Mucosa of descending colon (tissue), 3 donors: ENCODE results near the gene USP32. TPM values are rescaled to one million over a fixed set of nuclear protein-coding genes. Genes with fewer than 3 reads are reported as not detected.
A peak's percentile ranks its signal among the peaks of the same experiment; 100 is the strongest.

ENCODE experiments used
- ATAC-seq: fragments of 200-7000 bp; cut with Tn5 transposase; one replicate; pipeline ENCODE4 v1.9.1; 2020; ENCODE audit warnings: mild to moderate bottlenecking, moderate library complexity
- DNase-seq, 3 donors: peaks; one replicate each; pipeline ENCODE4 v3.0.0-alpha.2; 2020
- H3K36me3 ChIP-seq: fragments of 200-600 bp; one replicate; pipeline ENCODE4 v1.8.0; 2021; ENCODE audit warnings: low read depth, mild to moderate bottlenecking
- H3K4me1 ChIP-seq: fragments of 200-600 bp; one replicate; pipeline ENCODE4 v1.8.0; 2021; ENCODE audit warnings: low read depth, mild to moderate bottlenecking
- H3K4me3 ChIP-seq: fragments of 200-600 bp; one replicate; pipeline ENCODE4 v1.8.0; 2021; ENCODE audit warnings: mild to moderate bottlenecking
- H3K9me3 ChIP-seq: fragments of 200-600 bp; one replicate; pipeline ENCODE4 v1.8.0; 2021; ENCODE audit warnings: mild to moderate bottlenecking
- intact Hi-C, 2 donors: fragments of 100-400 bp; cut with DNase I in 1 of 2; cut with micrococcal nuclease in 1 of 2; formaldehyde crosslinking; loops; one replicate each; pipeline versions ENCODE4 v1.11.0 to v1.11.1; 2022; cut with DNase I, micrococcal nuclease
- total RNA-seq, 3 donors: library from RNA; stranded (reverse); fragmentation: NEBNext Ultra II Directional in 2 of 3; extraction: Animal tissue kit (Norgen Biotek cat#: 25700) in 2 of 3; gene quantifications; one replicate each; pipeline versions ENCODE4 v1.2.1 to v1.2.4, GENCODE V29; 2021 to 2023
- TF ChIP-seq, protein P1 (sequence below): fragments of 200-600 bp; IDR thresholded peaks from one replicate; pipeline ENCODE4 v1.8.0; 2022; ENCODE audit warnings: antibody characterized with exemption, mild to moderate bottlenecking
- donor health status: DM: no; HTN: no; CAD: no; lungs with moderate emphysema.
- donor health status: DM: no; HTN: no; CAD: no.
- donor health status: DM: no; HTN: yes; CAD: no.

USP32 gene
- total RNA-seq, 3 donors from 2014 or later, result 37.2 to 52.3 (median 38.5) TPM

DNA sequence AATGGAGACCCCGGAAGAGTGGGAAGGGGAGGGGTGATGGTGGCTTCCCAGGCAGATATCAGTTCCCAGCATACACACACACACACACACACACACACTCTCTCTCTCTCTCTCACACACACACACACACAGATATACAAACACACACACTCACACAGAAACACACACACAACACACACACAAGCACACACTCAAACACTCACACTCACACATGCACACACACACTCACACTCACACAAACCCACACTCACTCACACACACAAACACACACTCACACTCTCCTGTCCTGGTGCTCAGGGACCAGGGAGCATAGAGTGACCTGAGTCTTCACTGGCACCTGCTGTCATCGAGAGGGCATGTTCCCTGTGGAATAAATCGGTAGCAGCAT lies 236.5 kb downstream of the USP32 start:
- intact Hi-C loops, result no loop called here
- no peak for ATAC-seq
- DNase-seq, result no peak
- TF ChIP-seq, protein P1, sequence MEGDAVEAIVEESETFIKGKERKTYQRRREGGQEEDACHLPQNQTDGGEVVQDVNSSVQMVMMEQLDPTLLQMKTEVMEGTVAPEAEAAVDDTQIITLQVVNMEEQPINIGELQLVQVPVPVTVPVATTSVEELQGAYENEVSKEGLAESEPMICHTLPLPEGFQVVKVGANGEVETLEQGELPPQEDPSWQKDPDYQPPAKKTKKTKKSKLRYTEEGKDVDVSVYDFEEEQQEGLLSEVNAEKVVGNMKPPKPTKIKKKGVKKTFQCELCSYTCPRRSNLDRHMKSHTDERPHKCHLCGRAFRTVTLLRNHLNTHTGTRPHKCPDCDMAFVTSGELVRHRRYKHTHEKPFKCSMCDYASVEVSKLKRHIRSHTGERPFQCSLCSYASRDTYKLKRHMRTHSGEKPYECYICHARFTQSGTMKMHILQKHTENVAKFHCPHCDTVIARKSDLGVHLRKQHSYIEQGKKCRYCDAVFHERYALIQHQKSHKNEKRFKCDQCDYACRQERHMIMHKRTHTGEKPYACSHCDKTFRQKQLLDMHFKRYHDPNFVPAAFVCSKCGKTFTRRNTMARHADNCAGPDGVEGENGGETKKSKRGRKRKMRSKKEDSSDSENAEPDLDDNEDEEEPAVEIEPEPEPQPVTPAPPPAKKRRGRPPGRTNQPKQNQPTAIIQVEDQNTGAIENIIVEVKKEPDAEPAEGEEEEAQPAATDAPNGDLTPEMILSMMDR, result no peak
- no peak overlapping the region for H3K4me3 ChIP-seq
- no peaks in the 10 kb centered on the region for H3K36me3 ChIP-seq
- no peaks in the 10 kb centered on the region for H3K4me1 ChIP-seq
- no peaks in the 10 kb centered on the region for H3K9me3 ChIP-seq

DNA sequence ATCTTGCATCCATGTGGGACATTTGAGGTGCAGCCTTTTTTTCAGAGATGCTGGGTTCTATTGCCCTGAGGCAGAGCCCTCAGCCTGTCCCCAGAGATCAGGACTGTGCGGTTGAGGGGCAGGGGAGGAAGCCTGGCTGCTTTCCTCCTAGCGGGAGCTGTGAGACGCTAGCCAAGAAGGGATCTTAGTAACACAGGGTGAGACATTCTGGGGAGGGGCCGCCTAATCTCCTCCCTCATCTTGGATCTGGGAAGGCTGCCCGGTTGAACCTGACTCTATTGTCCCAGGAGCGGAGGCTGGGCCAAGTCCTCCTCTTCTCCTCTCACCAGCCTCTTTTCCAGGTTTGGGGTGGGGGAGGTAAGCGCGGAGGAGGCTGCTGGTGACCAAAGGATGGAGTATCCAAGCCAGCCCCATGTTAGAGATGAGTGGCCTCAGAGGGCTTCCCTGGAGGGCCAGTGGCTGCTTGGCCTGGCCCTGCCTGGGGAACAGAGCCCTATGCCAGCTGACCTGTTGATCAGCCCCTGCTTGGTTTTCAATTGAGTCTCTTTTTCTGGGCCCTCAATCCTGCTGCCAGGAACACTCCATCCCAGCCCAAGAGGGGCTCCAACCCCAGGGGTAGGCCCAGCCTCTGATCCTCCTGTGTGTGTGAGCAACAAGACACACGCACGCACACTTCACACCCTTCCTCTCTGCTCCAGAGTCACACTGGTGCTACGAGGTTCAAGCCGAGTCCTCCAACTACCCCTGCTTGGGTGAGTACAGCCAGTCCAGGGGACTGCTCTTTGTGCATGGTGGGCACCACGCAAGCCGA lies 237.1 kb downstream of the USP32 start:
- TF ChIP-seq, protein P1, result no peak
- intact Hi-C loops, result no loop called here
- Histone ChIP-seq H3K9me3 (no peaks in the 10 kb centered on the region), H3K4me1 (peaks cover 5% of the 10 kb centered on the region), H3K36me3 (no peaks in the 10 kb centered on the region), H3K4me3 (no peak overlapping the region)
- DNase-seq, result no peak
- ATAC-seq, result no peak

DNA sequence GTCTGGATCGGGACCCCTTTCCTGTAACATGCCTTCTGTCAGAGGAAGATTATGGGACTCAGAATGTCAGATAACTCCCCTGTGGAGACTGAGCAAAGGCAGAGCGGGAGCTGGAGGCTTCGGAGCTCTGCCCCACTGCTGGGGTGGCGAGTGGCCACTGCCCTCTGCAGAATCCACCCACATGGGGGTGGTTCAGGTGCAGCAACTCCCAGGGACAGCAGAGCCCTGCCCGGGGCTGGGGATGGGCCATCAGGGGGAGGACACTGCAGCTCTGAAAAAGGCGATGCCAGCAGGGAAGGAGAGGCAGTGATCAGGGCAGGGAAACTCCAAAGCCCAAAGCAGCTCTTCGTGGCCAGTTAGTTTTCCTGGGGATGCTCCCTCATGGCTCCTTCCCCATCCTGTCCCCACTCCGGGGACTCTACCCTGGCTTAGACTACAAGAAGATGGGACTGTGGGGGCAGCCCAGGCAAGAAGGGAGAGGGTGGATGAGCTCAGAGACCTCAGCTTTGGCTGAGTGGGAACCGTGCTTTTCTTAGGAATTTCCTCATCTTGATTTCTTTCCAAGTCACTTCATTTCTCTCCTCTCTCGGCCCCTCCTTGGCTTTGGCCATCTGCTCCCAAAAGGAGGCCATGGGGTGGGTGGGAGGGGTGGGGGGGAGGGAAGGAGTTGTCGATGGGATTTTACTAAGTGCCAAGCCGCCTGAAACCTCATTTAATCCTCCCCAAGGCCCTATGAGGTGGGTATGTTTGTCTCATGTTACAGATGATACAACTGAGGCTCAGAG lies 238.1 kb downstream of the USP32 start:
- no peak for DNase-seq
- TF ChIP-seq, protein P1, result no peak
- no peaks in the 10 kb centered on the region for H3K36me3 ChIP-seq
- ATAC-seq, result no peak
- H3K4me1 ChIP-seq, result peaks cover 7% of the 10 kb centered on the region
- intact Hi-C loops, result no loop called here
- no peak overlapping the region for H3K4me3 ChIP-seq
- no peaks in the 10 kb centered on the region for H3K9me3 ChIP-seq

DNA sequence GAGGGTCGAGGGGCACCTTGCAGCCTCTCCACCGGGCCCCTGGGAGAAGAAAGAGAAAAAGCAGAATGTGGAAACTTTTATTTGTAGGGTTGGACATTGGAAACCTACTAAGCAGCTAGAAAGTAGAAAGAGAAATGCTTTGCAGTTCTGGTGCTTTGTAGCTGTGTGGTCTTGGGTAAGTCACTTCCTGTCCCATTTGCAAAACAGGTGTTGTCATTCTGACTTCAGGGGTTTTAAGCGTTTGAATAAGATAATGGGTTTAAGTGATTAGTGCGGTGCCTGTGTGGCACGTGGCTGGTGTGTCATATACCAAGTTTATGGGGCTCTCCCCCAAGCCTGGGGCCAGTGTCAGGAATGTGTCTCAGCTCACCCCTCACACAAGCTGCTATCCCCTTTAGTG lies 240.6 kb downstream of the USP32 start:
- Histone ChIP-seq H3K4me1 (peaks cover 7% of the 10 kb centered on the region), H3K36me3 (no peaks in the 10 kb centered on the region), H3K9me3 (no peaks in the 10 kb centered on the region), H3K4me3 (no peak overlapping the region)
- no peak for ATAC-seq
- intact Hi-C loops, result no loop called here
- DNase-seq, result no peak
- TF ChIP-seq, protein P1, result no peak

DNA sequence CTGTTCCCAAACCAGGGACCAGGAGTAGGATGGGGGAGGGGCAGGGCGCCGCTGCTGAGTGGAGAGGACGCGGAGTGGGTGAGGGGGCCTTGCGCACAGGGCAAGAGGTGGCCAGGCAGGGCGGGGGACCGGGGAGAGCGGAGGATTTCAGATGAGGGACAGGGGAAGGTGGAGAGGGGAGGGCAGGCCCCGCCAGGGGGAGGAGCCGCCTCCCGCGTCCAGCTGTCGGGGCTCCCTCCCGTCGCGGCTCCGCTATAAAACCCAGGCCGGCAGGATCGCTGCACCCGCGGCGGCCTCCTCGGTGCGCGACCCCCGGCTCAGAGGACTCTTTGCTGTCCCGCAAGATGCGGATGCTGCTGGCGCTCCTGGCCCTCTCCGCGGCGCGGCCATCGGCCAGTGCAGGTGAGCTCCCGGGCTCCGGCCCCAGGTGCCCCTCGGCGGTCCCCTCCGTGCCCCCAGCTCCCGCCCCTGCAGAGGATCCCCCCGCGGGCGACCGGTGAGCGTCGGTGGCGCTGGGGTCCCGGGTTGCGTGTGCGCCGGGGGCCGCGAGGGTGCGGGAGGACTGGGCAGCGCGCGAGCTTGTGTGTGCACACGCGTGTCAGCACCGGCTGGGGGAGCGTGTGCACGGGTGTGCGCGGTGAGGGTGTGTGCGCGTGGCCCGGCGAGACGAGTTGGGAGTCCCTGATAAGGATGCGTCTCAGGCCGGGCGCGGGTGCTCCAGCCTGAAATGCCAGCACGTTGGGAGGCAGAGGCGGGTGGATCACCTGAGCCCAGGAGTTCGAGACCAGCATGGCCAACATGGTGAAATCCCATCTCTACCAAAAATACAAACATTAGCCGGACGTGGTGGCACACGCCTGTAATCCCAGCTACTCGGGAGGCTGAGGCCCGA lies 242.0 kb downstream of the USP32 start, which contains the start of gene CA4:
Gene CA4 (plus strand): TSS at position 283 of the 892 bp plus-strand sequence. CDS start 62 bp downstream, at position 345.
- peak; percentile 46 for ATAC-seq
- intact Hi-C loops, result no loop called here

More for the DNA sequence above, 242.0 kb downstream of the USP32 start, which contains the start of gene CA4:
- TF ChIP-seq, protein P1, result no peak
- peak within 1 kb of the TSS; percentile 11 for H3K4me3 ChIP-seq
- H3K9me3 ChIP-seq, result no peaks in the 10 kb centered on the region
- peaks cover 7% of the 10 kb centered on the region for H3K4me1 ChIP-seq
- peak in 2 of 3 donors; percentile 62 to 72 for DNase-seq
- H3K36me3 ChIP-seq, result no peaks in the 10 kb centered on the region
